SKM-1 treated with dmso at 0.1 percent for 144 hours (cell line): ENCODE measurements around the gene CYGB.
A peak's percentile ranks its signal among the peaks of the same experiment; 100 is the strongest.
"Not testable (repeated sequence)": the region's sequence is repeated elsewhere in the genome, so short reads cannot be mapped to it uniquely, and the experiment has no call there.

Experiments
- DNase-seq: peaks from one replicate; lab custom pipeline; 2025; ENCODE audit not compliant: unreplicated experiment; lab: John Stamatoyannopoulos, UW

CYGB gene

GRCh38 chr17:76524598-76525512, 12.7 kb downstream of the CYGB start:
- DNase-seq, result no peak

GRCh38 chr17:76523084-76524037, 14.1 kb downstream of the CYGB start:
- DNase-seq, result peak; percentile 63

GRCh38 chr17:76521683-76522082, 15.8 kb downstream of the CYGB start:
- DNase-seq, result not testable (repeated sequence)

GRCh38 chr17:76521262-76521661, 16.2 kb downstream of the CYGB start:
- no peak for DNase-seq

GRCh38 chr17:76519048-76519966, 18.2 kb downstream of the CYGB start:
- DNase-seq, result no peak

GRCh38 chr17:76517638-76518038, 19.9 kb downstream of the CYGB start:
- no peak for DNase-seq

- DNase-seq, result peak; percentile 54
Observed at GRCh38 chr17:76515274-76515949, 22.1 kb downstream of the CYGB start.

- DNase-seq, result not testable (repeated sequence)
Observed at GRCh38 chr17:76514355-76514754, 23.2 kb downstream of the CYGB start.

- no peak for DNase-seq
Observed at GRCh38 chr17:76513306-76513692, 24.2 kb downstream of the CYGB start.

GRCh38 chr17:76512366-76513305, 24.9 kb downstream of the CYGB start:
- DNase-seq, result no peak

GRCh38 chr17:76511668-76512365, 25.7 kb downstream of the CYGB start:
- DNase-seq, result no peak

- DNase-seq, result no peak
Observed at GRCh38 chr17:76510831-76511244, 26.7 kb downstream of the CYGB start.

- DNase-seq, result not testable (repeated sequence)
Observed at GRCh38 chr17:76508472-76509063, 28.9 kb downstream of the CYGB start.

- peak; percentile 45 for DNase-seq
Observed at GRCh38 chr17:76506408-76507345, 30.8 kb downstream of the CYGB start.

- DNase-seq, result no peak
Observed at GRCh38 chr17:76504117-76504516, 33.4 kb downstream of the CYGB start.

- peak; percentile 15 for DNase-seq
Observed at GRCh38 chr17:76502341-76503211, 34.9 kb downstream of the CYGB start.
